Neural progenitor cell (in vitro differentiated cells): ENCODE data around the gene MTARC1.

Source experiments
- EZH2 ChIP-seq: fragments of 200-600 bp; sonication (generic); IDR thresholded peaks from 2 replicates; pipeline ENCODE4 v1.6.1; 2017; ENCODE audit warnings: antibody characterized with exemption, mild to moderate bottlenecking, moderate library complexity
- EZH2phosphoT487 ChIP-seq: fragments of 200-600 bp; sonication (generic); IDR thresholded peaks from 2 replicates; pipeline ENCODE4 v1.6.1; 2017; ENCODE audit warnings: antibody characterized with exemption
- TF ChIP-seq, protein P1 (sequence below): fragments of 200-600 bp; sonication (generic); IDR thresholded peaks from 2 replicates; pipeline ENCODE4 v1.5.1; 2017; ENCODE audit warnings: antibody characterized with exemption, mild to moderate bottlenecking

DNA sequence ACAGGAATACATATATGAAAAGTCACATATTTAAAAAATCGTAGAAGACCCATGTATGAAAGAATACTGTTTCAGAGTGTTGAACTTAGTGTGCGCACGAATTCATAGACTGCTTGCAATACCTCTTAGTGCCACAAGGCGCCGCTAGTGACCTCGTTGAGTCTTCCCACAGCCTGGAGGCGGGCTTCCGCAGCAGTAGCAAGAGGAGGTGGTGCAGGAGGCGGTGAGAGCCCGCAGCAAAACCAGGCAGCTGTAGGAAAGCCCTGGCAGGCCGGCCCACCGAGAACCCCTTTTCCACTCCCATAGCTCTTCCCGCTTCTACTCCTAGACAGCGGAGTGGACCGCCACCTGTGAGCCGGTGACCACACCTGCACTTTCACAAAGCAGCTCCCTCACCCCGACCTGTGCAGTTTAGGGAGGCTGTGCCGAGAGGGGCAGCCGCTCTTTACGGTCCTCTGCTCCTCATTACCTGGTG, 23.5 kb downstream of the MTARC1 start:
- TF ChIP-seq, protein P1, sequence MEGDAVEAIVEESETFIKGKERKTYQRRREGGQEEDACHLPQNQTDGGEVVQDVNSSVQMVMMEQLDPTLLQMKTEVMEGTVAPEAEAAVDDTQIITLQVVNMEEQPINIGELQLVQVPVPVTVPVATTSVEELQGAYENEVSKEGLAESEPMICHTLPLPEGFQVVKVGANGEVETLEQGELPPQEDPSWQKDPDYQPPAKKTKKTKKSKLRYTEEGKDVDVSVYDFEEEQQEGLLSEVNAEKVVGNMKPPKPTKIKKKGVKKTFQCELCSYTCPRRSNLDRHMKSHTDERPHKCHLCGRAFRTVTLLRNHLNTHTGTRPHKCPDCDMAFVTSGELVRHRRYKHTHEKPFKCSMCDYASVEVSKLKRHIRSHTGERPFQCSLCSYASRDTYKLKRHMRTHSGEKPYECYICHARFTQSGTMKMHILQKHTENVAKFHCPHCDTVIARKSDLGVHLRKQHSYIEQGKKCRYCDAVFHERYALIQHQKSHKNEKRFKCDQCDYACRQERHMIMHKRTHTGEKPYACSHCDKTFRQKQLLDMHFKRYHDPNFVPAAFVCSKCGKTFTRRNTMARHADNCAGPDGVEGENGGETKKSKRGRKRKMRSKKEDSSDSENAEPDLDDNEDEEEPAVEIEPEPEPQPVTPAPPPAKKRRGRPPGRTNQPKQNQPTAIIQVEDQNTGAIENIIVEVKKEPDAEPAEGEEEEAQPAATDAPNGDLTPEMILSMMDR: peak; percentile 89
- no peak for TF ChIP-seq EZH2phosphoT487
- no peak for TF ChIP-seq EZH2
